Skeletal muscle satellite cell (primary cell): Measurements from ENCODE around the gene QSOX2.
"Not testable (repeated sequence)": the region's sequence is repeated elsewhere in the genome, so short reads cannot be mapped to it uniquely, and the experiment has no call there.

ENCODE experiments used
- H3K27me3 ChIP-seq: 2 replicates; pipeline ENCODE4 v1.7.0; 2013; ENCODE audit warnings: low read length; ENCODE audit not compliant: control insufficient read depth, insufficient read depth
- H3K36me3 ChIP-seq: 2 replicates; pipeline ENCODE4 v1.7.0; 2013; ENCODE audit warnings: mild to moderate bottlenecking, control low read depth, low read length; ENCODE audit not compliant: insufficient read depth
- H3K4me1 ChIP-seq: 2 replicates; pipeline ENCODE4 v1.7.0; 2013; ENCODE audit warnings: low read length; ENCODE audit not compliant: control insufficient read depth, insufficient read depth
- H3K4me2 ChIP-seq: 2 replicates; pipeline ENCODE4 v1.7.0; 2013; ENCODE audit warnings: mild to moderate bottlenecking, low read length
- H3K4me3 ChIP-seq: 2 replicates; pipeline ENCODE4 v1.7.0; 2013; ENCODE audit warnings: low read length
- H3K9ac ChIP-seq: 2 replicates; pipeline ENCODE4 v1.7.0; 2013; ENCODE audit warnings: mild to moderate bottlenecking, low read depth, low read length, moderate library complexity
- H3K9me3 ChIP-seq: replicated peaks from 2 replicates; pipeline ENCODE4 v1.7.0; 2013; ENCODE audit warnings: mild to moderate bottlenecking, control low read depth, low read length

The QSOX2 gene

GRCh38 chr9:136236471-136237410 is 8.9 kb downstream of the QSOX2 start:
- H3K4me2 ChIP-seq, H3K9ac ChIP-seq, H3K36me3 ChIP-seq, H3K4me1 ChIP-seq, H3K27me3 ChIP-seq, H3K4me3 ChIP-seq, H3K9me3 ChIP-seq: not testable (repeated sequence)

GRCh38 chr9:136235709-136236455 is 9.7 kb downstream of the QSOX2 start:
- Histone ChIP-seq H3K4me1 (no peaks in the 10 kb centered on the region), H3K27me3 (no peaks in the 10 kb centered on the region), H3K9ac (no peak overlapping the region), H3K9me3 (no peaks in the 10 kb centered on the region), H3K4me3 (no peak overlapping the region), H3K4me2 (no peak overlapping the region), H3K36me3 (no peaks in the 10 kb centered on the region)

GRCh38 chr9:136235171-136235570 is 10.4 kb downstream of the QSOX2 start:
- Histone ChIP-seq H3K4me3 (no peak overlapping the region), H3K4me2 (no peak overlapping the region), H3K36me3 (no peaks in the 10 kb centered on the region), H3K4me1 (no peaks in the 10 kb centered on the region), H3K9ac (no peak overlapping the region), H3K27me3 (no peaks in the 10 kb centered on the region), H3K9me3 (no peaks in the 10 kb centered on the region)

- H3K9ac ChIP-seq, result no peak overlapping the region
- peaks cover 2% of the 10 kb centered on the region for H3K4me1 ChIP-seq
Observed at GRCh38 chr9:136234597-136234996, 11.0 kb downstream of the QSOX2 start.

GRCh38 chr9:136233868-136234267 is 11.7 kb downstream of the QSOX2 start:
- H3K4me1 ChIP-seq, result peaks cover 7% of the 10 kb centered on the region
- no peaks in the 10 kb centered on the region for H3K36me3 ChIP-seq
- H3K9ac ChIP-seq, result no peak overlapping the region
- no peaks in the 10 kb centered on the region for H3K9me3 ChIP-seq
- no peaks in the 10 kb centered on the region for H3K27me3 ChIP-seq
- no peak overlapping the region for H3K4me3 ChIP-seq
- H3K4me2 ChIP-seq, result no peak overlapping the region

More at GRCh38 chr9:136234597-136234996, 11.0 kb downstream of the QSOX2 start:
- Histone ChIP-seq H3K4me2 (no peak overlapping the region), H3K9me3 (no peaks in the 10 kb centered on the region), H3K4me3 (no peak overlapping the region), H3K36me3 (no peaks in the 10 kb centered on the region), H3K27me3 (no peaks in the 10 kb centered on the region)

GRCh38 chr9:136233411-136233810 is 12.2 kb downstream of the QSOX2 start:
- Histone ChIP-seq H3K4me3 (no peak overlapping the region), H3K4me2 (no peak overlapping the region), H3K9me3 (no peaks in the 10 kb centered on the region), H3K27me3 (no peaks in the 10 kb centered on the region), H3K9ac (no peak overlapping the region), H3K36me3 (no peaks in the 10 kb centered on the region), H3K4me1 (peaks cover 11% of the 10 kb centered on the region)

- Histone ChIP-seq H3K9me3 (no peaks in the 10 kb centered on the region), H3K36me3 (no peaks in the 10 kb centered on the region), H3K4me1 (peaks cover 16% of the 10 kb centered on the region), H3K4me3 (no peak overlapping the region), H3K9ac (no peak overlapping the region), H3K27me3 (no peaks in the 10 kb centered on the region), H3K4me2 (no peak overlapping the region)
Observed at GRCh38 chr9:136232969-136233368, 12.6 kb downstream of the QSOX2 start.

GRCh38 chr9:136231478-136232297 is 13.9 kb downstream of the QSOX2 start:
- no peaks in the 10 kb centered on the region for H3K36me3 ChIP-seq
- no peak overlapping the region for H3K9ac ChIP-seq
- H3K4me3 ChIP-seq, result no peak overlapping the region
- no peaks in the 10 kb centered on the region for H3K9me3 ChIP-seq
- no peak overlapping the region for H3K4me2 ChIP-seq
- peaks cover 19% of the 10 kb centered on the region for H3K4me1 ChIP-seq
- H3K27me3 ChIP-seq, result no peaks in the 10 kb centered on the region

- H3K36me3 ChIP-seq, result no peaks in the 10 kb centered on the region
- H3K4me3 ChIP-seq, result no peak overlapping the region
- peaks cover 19% of the 10 kb centered on the region for H3K4me1 ChIP-seq
- H3K27me3 ChIP-seq, result no peaks in the 10 kb centered on the region
- no peak overlapping the region for H3K9ac ChIP-seq
- H3K4me2 ChIP-seq, result no peak overlapping the region
- no peaks in the 10 kb centered on the region for H3K9me3 ChIP-seq
Observed at GRCh38 chr9:136230773-136231172, 14.8 kb downstream of the QSOX2 start.

GRCh38 chr9:136230365-136230764 is 15.2 kb downstream of the QSOX2 start:
- no peak overlapping the region for H3K4me2 ChIP-seq
- no peaks in the 10 kb centered on the region for H3K27me3 ChIP-seq
- peaks cover 19% of the 10 kb centered on the region for H3K4me1 ChIP-seq
- no peaks in the 10 kb centered on the region for H3K9me3 ChIP-seq
- no peak overlapping the region for H3K4me3 ChIP-seq
- no peak overlapping the region for H3K9ac ChIP-seq
- no peaks in the 10 kb centered on the region for H3K36me3 ChIP-seq
